Erythroblast (primary cell): Measurements from ENCODE around the gene HLX.

Experiments used
- GATA1 ChIP-seq: IDR thresholded peaks from 2 replicates; pipeline ENCODE4 v1.6.1; 2011; ENCODE audit warnings: low read depth, mild to moderate bottlenecking, control low read depth, low read length, moderate library complexity
- POLR2A ChIP-seq: IDR thresholded peaks from 2 replicates; pipeline ENCODE4 v1.6.1; 2011; ENCODE audit warnings: mild to moderate bottlenecking, low read length

DNA sequence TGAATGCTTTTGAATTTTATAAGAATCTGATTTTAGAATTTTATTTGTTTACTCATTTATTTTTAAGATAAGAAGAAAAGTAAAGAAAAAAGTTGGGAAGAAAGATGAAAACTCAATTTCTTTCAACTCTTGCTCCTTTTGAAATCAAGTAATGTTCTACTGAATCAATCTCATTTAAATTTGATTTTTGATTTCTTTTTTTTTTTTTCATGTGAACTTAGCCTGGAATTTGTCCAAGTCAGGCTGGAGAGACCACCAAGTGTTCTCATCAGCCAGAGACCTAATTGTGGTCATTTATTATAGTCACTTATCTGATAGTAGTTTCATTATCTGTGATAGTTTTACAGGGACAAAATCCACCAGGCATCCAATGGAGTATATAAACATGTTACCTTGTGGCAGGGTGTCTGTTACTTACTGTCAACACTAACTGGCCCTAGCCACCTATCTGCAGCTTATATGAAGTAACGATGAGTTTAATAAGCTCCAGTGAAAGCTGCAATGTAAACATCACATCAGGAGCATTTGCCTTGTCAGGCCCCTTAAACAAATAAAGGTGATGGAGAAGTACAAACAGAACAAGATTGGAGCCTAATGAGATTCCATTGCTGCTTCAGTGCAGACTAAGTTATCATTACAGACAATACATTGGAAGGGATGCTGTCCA, 39.2 kb downstream of the HLX start:
- TF ChIP-seq POLR2A, result no peak
- no peak for TF ChIP-seq GATA1
